Measurements from ENCODE around the gene ANKRD45.

GRCh38 chr1:173568483-173568882 is 101.2 kb downstream of the ANKRD45 start:
- TF ChIP-seq EZH2 (IDR thresholded peaks at IDR 0.05) (no peak), CTCF (IDR thresholded peaks at IDR 0.05) (no peak), EZH2phosphoT487 (IDR thresholded peaks at IDR 0.05) (no peak)
